HG02798 (cell line): ENCODE results near the gene TIMP3.

Experiments
- ATAC-seq: cut with Tn5 transposase; IDR thresholded peaks from one replicate; pipeline ENCODE4 v1.9.1; 2021; ENCODE audit warnings: mild to moderate bottlenecking; ENCODE audit not compliant: unreplicated experiment, poor library complexity

The TIMP3 gene

GRCh38 chr22:32805361-32805881, 3.9 kb downstream of the TIMP3 start:
- no peak for ATAC-seq

- no peak for ATAC-seq
Observed at GRCh38 chr22:32806296-32806695, 4.8 kb downstream of the TIMP3 start.

DNA sequence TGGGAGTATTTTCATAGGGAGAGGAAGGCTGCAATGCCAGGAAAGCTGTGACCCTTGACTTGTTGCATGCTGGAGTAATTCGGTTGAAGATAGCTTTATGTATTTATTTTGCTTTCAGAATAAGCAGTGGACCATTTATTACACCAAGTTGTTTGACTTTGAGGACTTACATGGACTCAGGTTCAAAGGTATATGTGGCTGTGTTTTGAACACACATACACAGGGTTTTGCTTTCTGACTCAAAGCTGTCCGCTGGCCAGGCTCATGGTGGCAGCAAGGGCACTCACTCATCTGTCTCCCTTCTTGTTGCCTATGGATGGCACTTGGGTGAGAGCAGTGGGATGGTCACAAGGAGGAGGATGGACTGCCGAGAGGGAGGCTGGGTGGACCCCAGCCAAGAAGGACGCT, 6.5 kb downstream of the TIMP3 start:
- ATAC-seq: no peak

DNA sequence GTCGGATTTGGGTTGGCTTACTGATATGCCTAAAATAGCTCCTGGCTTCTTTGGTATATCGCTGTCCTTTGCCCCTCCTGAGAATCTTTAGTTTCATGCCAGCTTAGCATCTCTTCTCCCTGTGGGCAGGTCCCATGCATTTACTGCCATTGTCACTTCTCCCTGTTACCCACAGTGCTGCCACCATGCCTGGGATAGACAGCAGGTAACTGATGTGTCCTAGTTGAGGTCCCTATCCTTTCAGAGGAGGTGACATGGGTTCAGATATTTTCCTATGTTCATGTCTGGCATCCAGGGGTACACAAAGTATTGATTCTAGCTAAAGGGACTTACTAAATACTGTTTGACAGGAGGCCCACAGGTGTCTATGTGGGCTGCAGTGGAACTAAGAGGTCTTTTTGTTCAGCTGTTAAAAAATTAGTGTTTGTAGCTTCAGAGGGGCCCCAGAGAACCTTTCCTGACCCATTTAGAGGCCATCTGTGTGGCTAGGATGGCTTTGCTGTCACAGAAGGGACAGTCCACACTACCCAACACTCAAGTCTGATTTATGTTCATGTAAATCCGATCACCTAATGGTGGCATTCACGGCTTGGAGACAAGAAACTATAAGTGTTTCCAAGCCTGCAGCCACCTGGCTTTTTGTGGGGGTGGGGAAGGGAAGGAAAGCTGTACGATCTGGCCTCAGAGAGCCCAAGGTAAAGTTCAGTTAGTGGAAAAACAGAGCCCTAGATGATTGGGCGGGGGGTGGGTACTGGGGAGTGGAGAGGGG, 8.5 kb downstream of the TIMP3 start:
- ATAC-seq: no peak

- ATAC-seq: no peak
Observed at GRCh38 chr22:32810555-32811133, 9.1 kb downstream of the TIMP3 start.

- no peak for ATAC-seq
Observed at GRCh38 chr22:32811788-32812545, 10.5 kb downstream of the TIMP3 start.

DNA sequence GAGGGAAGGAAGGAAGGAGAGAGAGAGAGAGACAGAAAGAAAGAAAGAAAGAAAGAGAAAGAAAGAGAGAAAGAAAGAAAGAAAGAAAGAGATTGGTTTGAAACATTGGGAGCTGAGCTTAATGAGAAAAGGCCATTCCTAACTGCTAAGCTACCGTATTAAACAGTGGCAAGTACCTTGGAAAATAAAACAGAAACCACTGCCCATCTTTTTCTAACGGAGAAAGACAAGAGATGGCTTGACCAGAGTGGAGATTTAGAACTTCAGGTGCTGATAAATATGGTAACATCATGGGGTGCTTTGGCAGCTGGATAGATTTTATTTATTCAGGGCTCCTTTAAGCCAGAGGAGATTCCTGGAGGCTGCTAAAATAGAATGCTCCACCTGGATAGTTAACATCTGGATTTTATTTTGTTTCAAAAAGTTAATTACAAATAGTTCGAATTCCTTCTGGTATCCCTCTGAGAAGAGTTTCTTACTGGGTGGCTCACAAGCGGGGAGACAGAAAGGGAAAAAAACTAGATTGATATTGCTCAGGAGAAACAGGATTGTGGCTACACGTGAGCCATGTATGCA, 12.9 kb downstream of the TIMP3 start:
- ATAC-seq: no peak

- no peak for ATAC-seq
Observed at GRCh38 chr22:32815059-32815458, 13.6 kb downstream of the TIMP3 start.

- no peak for ATAC-seq
Observed at GRCh38 chr22:32815943-32816342, 14.4 kb downstream of the TIMP3 start.

DNA sequence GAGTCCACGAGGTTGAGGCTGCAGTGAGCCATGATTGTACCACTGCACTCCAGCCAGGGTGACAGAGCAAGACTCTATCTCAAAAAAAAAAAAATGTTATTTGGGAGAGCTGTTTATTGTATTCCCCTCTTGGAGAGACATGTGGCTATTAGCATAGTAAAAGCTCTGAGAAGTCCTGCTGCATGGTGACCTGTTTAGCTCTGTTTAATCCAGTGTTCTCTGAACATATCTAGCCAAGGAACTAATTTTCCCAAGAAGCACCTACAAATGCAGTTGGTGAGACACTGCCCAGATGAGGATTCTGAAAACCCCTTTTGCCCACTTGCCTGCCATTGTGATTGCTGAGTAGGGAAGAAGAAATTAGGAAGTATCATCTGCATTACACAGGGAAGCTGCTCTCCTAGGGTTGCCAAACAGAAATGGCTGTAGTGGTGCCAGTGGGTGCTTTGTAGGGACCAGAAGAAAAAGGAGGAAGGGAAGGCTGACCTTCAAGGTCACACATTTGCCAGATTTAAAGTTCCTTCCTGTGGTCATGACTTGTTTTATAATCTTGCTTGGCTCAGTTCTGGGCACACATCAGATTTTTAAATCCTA, 15.7 kb downstream of the TIMP3 start:
- no peak for ATAC-seq

DNA sequence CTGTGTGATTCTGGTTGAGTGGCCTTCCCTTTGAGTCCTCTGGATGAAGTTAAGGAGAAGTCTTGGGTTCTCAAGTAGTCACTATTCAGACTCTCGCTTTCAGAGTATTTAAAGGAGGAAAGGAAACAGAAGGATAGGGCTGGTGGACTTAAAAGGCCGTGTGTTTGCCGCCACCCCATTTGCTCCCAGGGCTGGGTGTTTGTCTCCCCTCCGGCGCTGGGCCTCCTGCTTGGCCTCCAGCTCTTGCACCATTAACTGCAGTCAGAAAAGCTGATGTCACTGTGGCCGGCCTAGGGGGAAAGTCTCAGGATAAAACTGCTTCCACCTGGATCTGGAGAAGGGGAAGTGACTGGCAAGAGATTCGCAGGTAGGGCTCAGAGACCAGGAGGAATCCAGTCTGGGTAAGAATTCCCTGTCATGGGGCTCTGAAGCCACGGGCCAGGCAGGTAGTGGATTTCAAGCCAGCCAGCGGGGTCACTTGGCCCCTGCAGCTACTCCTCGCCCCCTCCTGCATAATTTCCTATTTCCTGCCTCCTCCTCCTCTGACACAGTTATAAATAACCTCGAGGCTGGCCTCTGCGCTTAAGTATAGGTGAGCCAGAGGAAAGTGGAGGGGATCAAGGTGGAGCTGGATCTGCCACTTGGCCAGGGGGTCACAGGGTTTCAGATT, 17.1 kb downstream of the TIMP3 start:
- ATAC-seq: no peak

GRCh38 chr22:32819120-32819519, 17.6 kb downstream of the TIMP3 start:
- ATAC-seq: no peak

DNA sequence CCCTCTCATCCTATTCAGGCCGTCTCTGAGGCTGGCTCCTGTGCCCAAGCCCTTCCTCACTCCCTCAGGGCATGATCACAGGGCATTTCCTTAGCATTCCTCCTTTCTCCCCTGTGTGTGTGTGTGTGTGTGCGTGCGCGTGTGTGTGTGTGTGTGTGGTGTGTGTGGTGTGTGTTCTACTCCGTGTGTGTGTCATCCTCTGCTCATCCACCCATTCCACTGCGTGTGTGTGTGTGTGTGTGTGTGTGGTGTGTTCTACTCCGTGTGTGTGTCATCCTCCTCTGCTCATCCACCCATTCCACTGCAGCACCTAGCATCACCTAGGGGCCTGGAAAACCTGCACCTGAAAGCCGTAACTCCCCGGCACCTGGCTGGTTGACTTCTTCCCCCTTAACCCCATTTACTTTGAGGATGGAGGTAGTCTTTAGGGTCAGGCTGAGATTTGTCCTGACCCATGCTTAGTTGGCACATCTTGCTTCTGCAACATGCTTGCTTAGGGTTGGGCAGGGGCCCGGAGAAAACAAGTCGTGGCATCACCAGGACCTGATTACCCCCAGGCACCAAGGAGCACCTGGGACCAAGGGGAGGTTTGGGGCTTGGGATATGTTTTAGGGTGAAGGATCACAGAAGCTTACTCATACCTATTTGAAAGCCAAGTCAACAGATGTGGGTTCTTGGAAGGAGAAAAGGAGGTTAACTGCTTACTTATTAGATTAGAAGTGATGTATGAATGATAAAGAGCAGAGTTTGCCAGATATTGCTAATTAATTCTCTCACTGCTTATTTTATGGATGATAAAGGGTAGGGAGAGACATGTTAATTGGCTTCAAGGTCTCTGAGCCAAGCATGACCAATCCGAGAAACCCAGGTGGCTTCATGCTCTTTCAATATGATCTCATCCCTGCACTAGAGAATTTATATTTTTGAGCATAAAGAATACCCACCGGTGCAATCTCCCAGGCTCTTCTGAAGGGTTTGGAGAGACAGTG, 18.9 kb downstream of the TIMP3 start:
- ATAC-seq: no peak

GRCh38 chr22:32822179-32822877, 20.8 kb downstream of the TIMP3 start:
- ATAC-seq: no peak

- ATAC-seq: no peak
Observed at GRCh38 chr22:32823024-32823730, 21.7 kb downstream of the TIMP3 start.

- no peak for ATAC-seq
Observed at GRCh38 chr22:32824531-32825312, 23.2 kb downstream of the TIMP3 start.

DNA sequence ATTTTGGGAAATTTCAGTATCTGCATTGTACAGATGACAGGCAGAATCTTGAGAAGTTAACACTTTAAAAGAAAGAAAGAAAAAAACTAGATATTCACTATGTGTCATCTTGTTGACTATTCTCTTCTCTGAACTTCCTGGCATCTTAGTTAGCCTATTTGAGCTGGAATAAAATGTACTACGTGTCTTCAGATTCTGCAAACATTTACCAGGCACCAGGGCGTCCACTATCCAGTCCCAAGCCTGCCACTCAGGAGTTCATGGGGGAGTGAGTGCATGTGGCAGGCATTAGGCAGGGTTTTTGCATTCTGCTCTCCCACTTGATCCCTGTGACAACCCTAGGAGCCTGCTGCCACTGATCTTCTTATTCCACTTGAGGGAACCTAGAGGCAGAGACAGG, 25.0 kb downstream of the TIMP3 start:
- no peak for ATAC-seq
